GM23338 (cell line): Measurements from ENCODE around the gene APOBR. TPM values are rescaled to one million over a fixed set of nuclear protein-coding genes. Genes with fewer than 3 reads are reported as not detected.

Source experiments
- ATAC-seq: fragments of 200-7000 bp; cut with Tn5 transposase; 3 replicates; pipeline ENCODE4 v1.9.1; 2020
- DNase-seq: peaks from one replicate; pipeline ENCODE4 v3.0.0-alpha.2; 2015; ENCODE audit warnings: low spot score
- H2AFZ ChIP-seq: fragments of 200-600 bp; sonication (generic); 2 replicates; pipeline ENCODE4 v1.8.0; 2016; ENCODE audit warnings: antibody characterized with exemption, mild to moderate bottlenecking, moderate library complexity
- H3F3A ChIP-seq: fragments of 200-600 bp; sonication (generic); replicated peaks from 2 replicates; pipeline ENCODE4 v1.8.0; 2017; ENCODE audit warnings: antibody characterized with exemption, mixed run types, low read depth
- H3K27ac ChIP-seq: fragments of 200-600 bp; sonication (generic); 2 replicates; pipeline ENCODE4 v1.6.1; 2016; ENCODE audit warnings: low read depth
- H3K27me3 ChIP-seq: fragments of 200-600 bp; sonication (generic); 2 replicates; pipeline ENCODE4 v1.8.0; 2016; ENCODE audit warnings: mild to moderate bottlenecking, mixed run types, moderate library complexity; ENCODE audit not compliant: insufficient read depth
- H3K36me3 ChIP-seq: fragments of 200-600 bp; sonication (generic); 2 replicates; pipeline ENCODE4 v1.8.0; 2016; ENCODE audit warnings: mild to moderate bottlenecking; ENCODE audit not compliant: insufficient read depth
- H3K4me1 ChIP-seq: fragments of 200-600 bp; sonication (generic); 2 replicates; pipeline ENCODE4 v1.8.0; 2016; ENCODE audit warnings: mild to moderate bottlenecking, moderate library complexity; ENCODE audit not compliant: insufficient read depth
- H3K4me2 ChIP-seq: fragments of 200-600 bp; sonication (generic); 2 replicates; pipeline ENCODE4 v1.7.1; 2017; ENCODE audit warnings: mixed run types
- H3K4me3 ChIP-seq: fragments of 200-600 bp; sonication (generic); 2 replicates; pipeline ENCODE4 v1.6.1; 2016; ENCODE audit warnings: mixed run types
- H3K79me2 ChIP-seq: fragments of 200-600 bp; sonication (generic); replicated peaks from 2 replicates; pipeline ENCODE4 v1.8.0; 2017; ENCODE audit warnings: mild to moderate bottlenecking; ENCODE audit not compliant: insufficient read depth
- H3K9me2 ChIP-seq: fragments of 200-600 bp; sonication (generic); 2 replicates; pipeline ENCODE4 v1.8.0; 2017; ENCODE audit not compliant: insufficient read depth
- H4K20me1 ChIP-seq: fragments of 200-600 bp; sonication (generic); replicated peaks from 2 replicates; pipeline ENCODE4 v1.8.0; 2017; ENCODE audit warnings: mild to moderate bottlenecking; ENCODE audit not compliant: insufficient read depth
- H3K27ac Mint-ChIP-seq: 2 replicates; pipeline ENCODE4 v1.8.0; 2020; ENCODE audit warnings: inconsistent platforms, mild to moderate bottlenecking, moderate library complexity, mixed read lengths
- H3K27me3 Mint-ChIP-seq: 3 replicates; pipeline ENCODE4 v1.8.0; 2022; ENCODE audit warnings: low read depth, mild to moderate bottlenecking, moderate library complexity, mixed read lengths, inconsistent platforms; ENCODE audit not compliant: insufficient read depth, poor library complexity
- H3K36me3 Mint-ChIP-seq: 3 replicates; pipeline ENCODE4 v1.8.0; 2021; ENCODE audit warnings: low read depth, mild to moderate bottlenecking, inconsistent platforms, moderate library complexity, mixed read lengths
- H3K4me1 Mint-ChIP-seq: 3 replicates; pipeline ENCODE4 v1.8.0; 2020; ENCODE audit warnings: mild to moderate bottlenecking, inconsistent platforms, mixed read lengths
- H3K4me3 Mint-ChIP-seq: 3 replicates; pipeline ENCODE4 v1.8.0; 2021; ENCODE audit warnings: moderate library complexity, mild to moderate bottlenecking, inconsistent platforms, mixed read lengths
- H3K9me3 Mint-ChIP-seq: 3 replicates; pipeline ENCODE4 v1.8.0; 2020; ENCODE audit warnings: moderate library complexity, mild to moderate bottlenecking, inconsistent platforms, mixed read lengths
- CREB1 ChIP-seq: fragments of 250-450 bp; sonication (Bioruptor Pico); IDR thresholded peaks from 2 replicates; pipeline ENCODE4 v1.5.0; 2020; ENCODE audit warnings: low read depth, mild to moderate bottlenecking, moderate library complexity
- CTCF ChIP-seq, 2 experiments: fragments of 200-600 bp in 1 of 2; sonication (generic) in 1 of 2; conservative IDR thresholded peaks; 2 replicates each; pipeline versions ENCODE4 v1.5.1 to v1.6.1; 2016 to 2017; ENCODE audit warnings: antibody characterized with exemption in 2 of 2, low read depth in 2 of 2, mild to moderate bottlenecking in 2 of 2, moderate library complexity in 1 of 2
- ETS1 ChIP-seq: IDR thresholded peaks from 2 replicates; pipeline ENCODE4 v1.6.1; 2016; ENCODE audit warnings: antibody characterized with exemption
- EZH2 ChIP-seq: fragments of 200-600 bp; sonication (generic); IDR thresholded peaks from one replicate; pipeline ENCODE4 v1.8.0; 2017; ENCODE audit warnings: antibody characterized with exemption, mild to moderate bottlenecking, low read depth; ENCODE audit not compliant: unreplicated experiment
- EZH2phosphoT487 ChIP-seq: fragments of 200-600 bp; sonication (generic); IDR thresholded peaks from one replicate; pipeline ENCODE4 v1.8.1; 2018; ENCODE audit warnings: antibody characterized with exemption; ENCODE audit not compliant: unreplicated experiment
- JUNB ChIP-seq: IDR thresholded peaks from one replicate; pipeline ENCODE4 v1.6.1; 2016; ENCODE audit warnings: antibody characterized with exemption; ENCODE audit not compliant: unreplicated experiment
- NANOG ChIP-seq: IDR thresholded peaks from 2 replicates; pipeline ENCODE4 v1.6.1; 2016; ENCODE audit warnings: antibody characterized with exemption, borderline replicate concordance
- POLR2AphosphoS5 ChIP-seq: IDR thresholded peaks from 2 replicates; pipeline ENCODE4 v1.6.1; 2016; ENCODE audit warnings: antibody characterized with exemption, low read depth
- REST ChIP-seq: IDR thresholded peaks from one replicate; pipeline ENCODE4 v1.6.1; 2018; ENCODE audit warnings: antibody characterized with exemption; ENCODE audit not compliant: unreplicated experiment
- STAT1 ChIP-seq: IDR thresholded peaks from one replicate; pipeline ENCODE4 v1.6.1; 2016; ENCODE audit warnings: antibody characterized with exemption; ENCODE audit not compliant: unreplicated experiment
- ZNF114 ChIP-seq: fragments of 250-450 bp; sonication (Bioruptor Pico); IDR thresholded peaks from 2 replicates; pipeline ENCODE4 v1.5.0; 2020; ENCODE audit warnings: mild to moderate bottlenecking, moderate library complexity
- ZNF331 ChIP-seq: fragments of 250-450 bp; sonication (Bioruptor Pico); IDR thresholded peaks from 2 replicates; pipeline ENCODE4 v1.5.0; 2020; ENCODE audit warnings: low read depth, mild to moderate bottlenecking, moderate library complexity
- ZNF462 ChIP-seq: fragments of 250-450 bp; sonication (Bioruptor Pico); IDR thresholded peaks from 2 replicates; pipeline ENCODE4 v1.5.0; 2020; ENCODE audit warnings: mild to moderate bottlenecking, moderate library complexity
- polyA plus RNA-seq: library from polyadenylated mRNA; unstranded; fragments of >200 nt; fragmentation: Nextera tagmentation; extraction: Ambion mirVana; gene quantifications from 2 replicates; pipeline ENCODE4 v1.2.1, GENCODE V29; 2016
- total RNA-seq: library from RNA; depleted of rRNA; stranded (reverse); fragments of >200 nt; shearing (Covaris generic); gene quantifications from 2 replicates; pipeline ENCODE4 v1.2.3, GENCODE V29; 2014

Gene APOBR
- total and polyA plus RNA-seq, 2 experiments from 2014 or later, result 0.07 TPM; not detected in 1

GRCh38 chr16:28532940-28533647 is 38.7 kb downstream of the APOBR start:
- H3K27me3 Mint-ChIP-seq, result peaks cover 5% of the 10 kb centered on the region
- no peaks in the 10 kb centered on the region for H3F3A ChIP-seq
- H3K9me2 ChIP-seq, result no peaks in the 10 kb centered on the region
- no peaks in the 10 kb centered on the region for H4K20me1 ChIP-seq
- H3K4me1 ChIP-seq, result no peaks in the 10 kb centered on the region; the same call in 1 of the 2 replicates
- no peak for ATAC-seq
- no peak overlapping the region for H3K4me3 Mint-ChIP-seq
- no peaks in the 10 kb centered on the region for H3K36me3 Mint-ChIP-seq
- TF ChIP-seq NANOG (no peak), POLR2AphosphoS5 (no peak), CTCF (conservative IDR thresholded peaks at IDR 0.05; ENCODE audit: low read depth in 2 of 2) (no peak), STAT1 (no peak), ZNF114 (CRISPR knock-in tag) (no peak), EZH2 (no peak), EZH2phosphoT487 (no peak), ETS1 (no peak), ZNF462 (no peak), REST (no peak), CREB1 (CRISPR knock-in tag) (no peak), JUNB (no peak), ZNF331 (CRISPR knock-in tag) (no peak)
- H3K27me3 ChIP-seq, result no peaks in the 10 kb centered on the region
- H3K79me2 ChIP-seq, result no peaks in the 10 kb centered on the region
- no peaks in the 10 kb centered on the region for H3K9me3 Mint-ChIP-seq
- no peak overlapping the region for H3K4me3 ChIP-seq
- no peak overlapping the region for H3K27ac ChIP-seq
- no peaks in the 10 kb centered on the region for H3K36me3 ChIP-seq
- no peak overlapping the region for H3K4me2 ChIP-seq
- H3K27ac Mint-ChIP-seq, result no peak overlapping the region
- DNase-seq, result no peak
- H3K4me1 Mint-ChIP-seq, result peaks cover 4% of the 10 kb centered on the region
- H2AFZ ChIP-seq, result no peak overlapping the region
